ENCODE data around the gene WFS1.

Gene WFS1

DNA sequence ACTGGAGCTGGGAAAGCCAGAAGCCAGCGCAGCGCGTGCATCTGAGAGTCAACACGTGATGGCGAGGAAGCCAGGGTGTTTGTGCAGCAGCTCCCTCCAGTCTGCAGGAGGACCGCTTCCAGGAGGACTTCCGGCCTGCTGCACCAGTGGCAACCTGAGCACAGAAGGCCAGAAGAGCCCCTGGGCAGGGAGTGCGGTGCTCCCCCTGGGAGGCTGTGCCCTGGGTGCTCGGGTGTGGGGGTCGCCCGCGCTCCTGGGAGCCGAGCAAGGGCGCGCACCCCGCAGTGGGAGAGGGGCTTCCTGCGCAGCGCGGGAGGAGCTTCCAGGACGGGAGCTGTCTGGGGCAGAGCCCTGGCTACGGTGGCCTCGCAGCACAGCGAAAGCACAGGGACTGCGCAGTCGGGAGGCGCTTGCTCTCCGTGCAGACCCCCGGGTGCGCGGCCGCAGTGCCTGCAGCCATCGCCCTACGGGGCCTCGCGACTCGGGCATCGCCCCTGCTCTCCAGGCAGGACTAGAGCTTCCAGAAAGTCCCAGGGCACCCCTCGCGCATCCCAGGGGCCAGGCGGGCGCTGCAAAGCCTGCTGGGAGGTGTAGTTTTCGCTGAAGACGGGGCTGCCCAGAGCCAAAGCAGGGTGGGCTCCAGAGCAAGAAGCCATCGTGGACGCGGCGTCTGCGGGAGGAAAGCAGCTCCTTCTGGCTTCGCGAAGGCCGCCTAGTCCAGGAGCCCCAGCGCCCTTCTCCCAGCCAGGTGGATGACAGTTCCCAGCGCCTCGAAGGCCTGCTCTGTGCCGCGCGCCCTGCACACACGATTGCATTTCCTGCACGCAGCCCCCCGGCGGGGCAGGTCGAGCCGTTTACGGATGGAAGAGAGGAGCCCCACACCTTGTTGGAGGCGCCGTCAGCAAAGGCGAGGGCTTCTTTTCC, 24.1 kb upstream of the WFS1 start:
- no peak overlapping the region for H3K4me3 ChIP-seq (ENCODE audit: low read length)
- no peak for TF ChIP-seq ZNF274 (IDR thresholded peaks at IDR 0.05; ENCODE audit: low read depth, low read length)

DNA sequence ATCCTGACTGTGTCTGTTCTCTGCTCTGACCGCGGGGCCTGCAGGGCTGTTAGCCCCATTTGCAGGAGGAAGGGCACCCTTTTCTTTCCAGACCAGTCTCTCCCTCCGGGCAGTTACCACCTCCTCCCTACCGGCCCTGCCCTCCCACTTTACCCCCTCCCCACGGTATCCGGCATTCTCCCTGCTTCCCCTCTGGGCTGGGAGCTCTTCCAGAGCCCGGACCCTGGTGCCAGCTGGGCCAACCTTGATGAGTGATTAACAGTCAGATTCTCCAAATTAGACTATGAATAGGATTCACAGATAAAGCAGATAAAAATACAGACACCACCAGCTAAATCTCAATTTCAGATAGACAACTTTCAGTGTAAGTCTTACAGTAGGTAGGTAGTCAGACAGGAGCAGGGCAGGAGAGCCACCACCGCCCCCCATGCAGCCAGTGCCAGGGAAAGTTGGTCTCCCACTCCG, 23.4 kb upstream of the WFS1 start:
- TF ChIP-seq ZNF274 (IDR thresholded peaks at IDR 0.05; ENCODE audit: low read depth, low read length): no peak
- no peak overlapping the region for H3K4me3 ChIP-seq (ENCODE audit: low read length)

DNA sequence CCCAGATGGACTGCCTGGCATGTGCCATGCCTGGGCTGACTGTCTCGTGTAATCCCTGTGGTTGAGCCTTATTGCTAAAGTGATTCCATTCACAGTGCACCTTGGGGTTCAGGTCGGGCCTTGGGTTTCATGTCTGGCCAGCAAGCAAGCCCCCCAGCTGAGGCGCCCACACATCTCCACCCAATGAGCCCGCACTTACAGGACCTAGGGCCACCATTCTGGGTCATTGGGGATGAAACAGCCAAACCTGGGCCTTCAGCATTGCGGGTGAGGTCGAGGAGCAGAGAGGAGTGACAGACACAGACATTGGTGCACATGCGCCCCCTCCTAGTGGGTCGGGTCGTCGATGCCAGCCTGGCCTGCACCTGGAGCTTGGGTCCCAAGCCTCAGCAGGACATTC, 21.3 kb upstream of the WFS1 start:
- TF ChIP-seq ZNF274 (IDR thresholded peaks at IDR 0.05; ENCODE audit: low read depth, low read length): no peak

DNA sequence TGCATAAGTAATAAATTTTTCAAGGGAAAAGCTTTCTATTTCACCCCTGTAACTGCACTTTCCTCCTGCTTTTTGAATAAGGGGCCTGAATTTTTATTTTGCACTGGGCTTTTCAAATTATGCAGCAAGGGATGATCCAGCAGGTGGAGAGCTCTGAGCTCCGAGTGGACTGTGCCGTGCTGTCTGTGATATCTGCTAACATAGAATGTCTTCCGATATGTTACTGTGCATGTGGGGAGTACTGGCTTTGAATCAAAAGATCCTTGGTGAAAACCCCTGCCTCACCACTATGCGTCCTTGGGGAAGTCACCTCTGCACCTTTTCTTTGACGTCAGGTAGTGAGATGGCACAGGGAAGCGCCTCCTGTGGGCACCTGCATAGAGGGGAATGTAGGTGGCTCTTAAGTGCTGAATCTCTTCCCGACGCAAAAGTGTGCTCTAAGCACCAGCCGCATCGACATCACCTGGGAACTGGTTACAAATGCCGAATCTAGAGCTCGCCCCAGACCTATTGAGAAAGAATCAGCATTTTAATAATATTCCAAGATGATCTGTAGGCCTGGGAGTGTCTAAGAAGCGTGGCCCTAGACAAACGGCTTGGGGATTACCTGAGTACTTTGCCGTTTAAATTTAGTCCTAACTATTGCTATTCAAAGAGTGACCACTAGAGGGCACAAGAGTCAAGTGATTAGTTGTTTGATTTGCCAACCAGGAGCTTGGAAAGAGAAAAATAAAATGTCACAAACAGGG, 19.2 kb upstream of the WFS1 start:
- no peak overlapping the region for H3K4me3 ChIP-seq (ENCODE audit: low read length)
- TF ChIP-seq ZNF274 (IDR thresholded peaks at IDR 0.05; ENCODE audit: low read depth, low read length): no peak

More for the DNA sequence above, 21.3 kb upstream of the WFS1 start:
- H3K4me3 ChIP-seq (ENCODE audit: low read length): no peak overlapping the region

DNA sequence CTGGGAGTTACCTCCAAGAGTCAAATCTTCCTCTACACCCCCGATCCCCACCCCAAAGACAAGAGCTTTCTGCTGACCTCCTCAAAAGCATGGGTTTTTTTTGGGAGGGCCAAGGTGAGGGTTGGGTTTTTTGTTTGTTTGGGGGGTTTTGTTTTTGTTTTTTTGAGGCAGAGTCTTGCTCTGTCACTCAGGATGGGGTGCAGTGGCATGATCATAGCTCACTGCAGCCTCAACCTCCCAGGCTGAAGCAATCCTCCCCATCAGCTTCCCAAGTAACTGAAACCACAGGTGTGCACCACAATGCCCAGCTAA, 18.7 kb upstream of the WFS1 start:
- no peak overlapping the region for H3K4me3 ChIP-seq (ENCODE audit: low read length)
- TF ChIP-seq ZNF274 (IDR thresholded peaks at IDR 0.05; ENCODE audit: low read depth, low read length): no peak

DNA sequence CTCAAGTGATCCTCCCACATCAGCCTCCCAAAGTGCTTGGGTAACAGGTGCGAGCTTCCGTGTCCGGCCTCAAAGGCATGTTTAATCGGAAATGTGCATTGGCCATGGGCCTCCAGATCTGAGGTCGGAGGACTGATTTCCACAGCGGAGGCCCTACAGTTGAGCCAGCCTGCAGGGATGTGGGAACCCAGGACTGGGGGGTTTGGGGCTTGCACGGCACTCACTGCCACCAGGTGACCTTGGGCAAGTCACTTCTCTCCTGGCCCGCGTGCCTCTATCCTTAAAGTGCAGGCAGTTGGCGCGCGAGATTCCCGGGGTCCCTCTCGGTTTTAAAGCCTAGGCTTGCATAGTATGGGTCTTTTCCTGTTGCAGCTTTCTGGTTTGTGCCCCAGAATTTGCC, 18.3 kb upstream of the WFS1 start:
- H3K4me3 ChIP-seq (ENCODE audit: low read length): no peak overlapping the region
- TF ChIP-seq ZNF274 (IDR thresholded peaks at IDR 0.05; ENCODE audit: low read depth, low read length): no peak

DNA sequence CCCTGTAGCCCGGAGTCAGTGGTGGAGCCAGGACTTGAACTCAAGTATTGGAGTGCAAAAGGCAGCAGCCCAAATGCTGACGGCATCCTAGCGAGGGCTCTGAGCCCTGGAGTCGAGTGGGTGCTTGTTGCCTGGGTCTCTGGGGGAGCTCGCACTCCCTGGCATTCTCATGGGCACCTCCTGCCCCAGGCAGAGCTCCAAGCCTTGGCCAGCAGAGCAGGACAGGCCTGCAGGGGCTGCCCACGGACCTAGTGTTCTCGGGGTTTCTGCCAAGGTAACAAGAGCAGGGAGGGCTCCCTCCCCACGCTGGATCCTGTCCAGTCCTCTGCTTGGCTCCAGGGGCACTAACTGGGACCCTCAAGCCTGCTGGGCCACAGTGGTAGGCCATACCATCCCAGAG, 17.6 kb upstream of the WFS1 start:
- no peak overlapping the region for H3K4me3 ChIP-seq (ENCODE audit: low read length)
- no peak for TF ChIP-seq ZNF274 (IDR thresholded peaks at IDR 0.05; ENCODE audit: low read depth, low read length)

DNA sequence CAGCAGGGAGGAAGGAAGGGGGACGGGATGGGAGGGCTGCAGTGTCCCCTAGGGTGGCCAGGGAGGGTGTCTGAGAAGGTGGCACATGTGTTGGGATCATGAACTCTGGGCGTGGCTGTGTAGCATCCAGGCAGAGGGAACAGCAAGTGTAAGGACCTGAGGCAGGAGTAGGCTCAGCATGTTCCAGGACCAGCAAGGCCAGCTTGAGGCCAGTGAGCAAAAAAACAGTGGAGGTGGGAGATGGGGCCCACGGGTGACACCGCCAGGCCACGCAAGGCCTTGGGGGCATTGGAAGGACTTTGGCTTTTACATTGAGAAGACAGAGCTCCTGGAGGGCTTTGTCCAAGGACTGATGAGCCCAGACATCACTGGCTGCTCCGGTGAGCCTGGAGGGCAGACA, 16.5 kb upstream of the WFS1 start:
- no peak overlapping the region for H3K4me3 ChIP-seq (ENCODE audit: low read length)
- TF ChIP-seq ZNF274 (IDR thresholded peaks at IDR 0.05; ENCODE audit: low read depth, low read length): no peak

DNA sequence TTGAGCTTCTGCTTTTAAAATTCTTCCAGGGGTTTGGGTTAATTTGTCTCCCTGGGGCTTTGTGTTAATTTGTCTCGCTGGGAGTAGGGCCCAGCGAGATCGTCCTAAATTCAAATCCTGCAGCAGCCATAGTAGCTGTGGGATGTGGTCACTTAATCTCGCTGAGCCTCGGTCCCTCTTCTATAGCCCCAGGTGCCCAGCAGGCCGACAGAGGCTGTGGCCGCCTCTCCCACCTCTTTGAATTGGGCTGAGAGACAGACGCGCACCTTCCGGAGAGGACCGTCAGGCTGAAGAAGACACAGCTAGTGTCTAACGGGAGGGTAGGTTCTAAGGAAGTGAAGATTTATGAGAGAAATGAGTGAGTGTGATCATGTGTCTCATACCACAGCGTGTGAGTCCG, 15.7 kb upstream of the WFS1 start:
- TF ChIP-seq ZNF274 (IDR thresholded peaks at IDR 0.05; ENCODE audit: low read depth, low read length): no peak

DNA sequence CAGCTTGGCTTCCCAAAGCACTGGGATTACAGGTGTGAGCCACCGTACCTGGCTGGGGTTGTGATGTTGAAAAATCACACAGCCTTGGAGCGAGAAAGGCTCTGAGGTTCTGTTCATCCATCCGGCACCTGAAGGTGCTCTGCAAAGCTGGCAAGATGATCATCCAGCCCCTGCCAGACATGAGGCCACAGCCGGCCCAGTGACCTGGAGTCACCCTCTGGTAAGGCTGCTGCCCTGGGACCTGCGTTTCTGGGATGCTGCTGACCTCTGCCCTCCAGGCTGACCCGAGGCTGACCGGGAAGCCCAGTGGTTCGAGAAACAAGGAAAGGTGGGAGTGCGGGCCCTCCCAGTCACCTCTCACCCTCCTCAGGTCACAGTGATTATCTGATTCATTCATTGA, 13.5 kb upstream of the WFS1 start:
- no peak overlapping the region for H3K4me3 ChIP-seq (ENCODE audit: low read length)

More for the DNA sequence above, 15.7 kb upstream of the WFS1 start:
- H3K4me3 ChIP-seq (ENCODE audit: low read length): no peak overlapping the region

DNA sequence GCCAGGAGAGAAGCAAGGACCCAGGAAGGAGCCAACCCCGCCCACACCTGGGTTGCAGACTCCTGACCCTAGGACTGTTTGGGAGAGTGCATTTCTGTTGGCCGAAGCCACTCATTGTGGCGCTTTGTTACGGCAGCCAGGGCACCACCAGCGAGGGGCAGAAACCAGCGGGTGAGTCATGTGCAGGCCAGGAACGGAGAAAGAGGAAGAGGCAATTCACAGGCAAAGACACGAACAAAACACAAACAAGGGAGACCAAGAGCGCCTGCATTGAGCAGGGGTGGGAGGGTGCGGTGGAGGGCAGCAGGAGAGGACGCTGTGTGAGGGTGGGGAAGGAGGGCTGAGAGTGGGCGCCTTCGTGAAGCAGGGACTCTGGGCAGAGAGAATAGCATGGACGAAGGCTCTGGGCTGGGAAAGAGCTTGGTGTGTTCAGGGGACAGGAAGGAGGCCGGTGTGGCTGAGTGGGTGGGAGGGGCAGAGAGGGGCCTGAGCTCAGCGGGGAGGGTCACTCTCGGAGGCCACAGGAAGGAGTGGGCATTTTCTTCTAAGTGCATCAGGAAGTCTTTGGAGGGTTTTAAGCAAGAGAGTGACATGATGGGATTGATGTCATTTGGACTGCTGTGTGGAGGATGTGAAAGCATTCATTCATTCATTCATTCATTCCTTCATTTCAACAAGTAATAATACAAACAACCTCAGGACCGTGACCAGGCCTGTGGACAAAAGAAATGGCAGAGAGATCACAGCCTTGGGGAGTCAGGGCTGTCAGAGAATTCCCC, 12.2 kb upstream of the WFS1 start:
- H3K4me3 ChIP-seq (ENCODE audit: low read length): no peak overlapping the region
- TF ChIP-seq ZNF274 (IDR thresholded peaks at IDR 0.05; ENCODE audit: low read depth, low read length): no peak

More for the DNA sequence above, 13.5 kb upstream of the WFS1 start:
- TF ChIP-seq ZNF274 (IDR thresholded peaks at IDR 0.05; ENCODE audit: low read depth, low read length): no peak

DNA sequence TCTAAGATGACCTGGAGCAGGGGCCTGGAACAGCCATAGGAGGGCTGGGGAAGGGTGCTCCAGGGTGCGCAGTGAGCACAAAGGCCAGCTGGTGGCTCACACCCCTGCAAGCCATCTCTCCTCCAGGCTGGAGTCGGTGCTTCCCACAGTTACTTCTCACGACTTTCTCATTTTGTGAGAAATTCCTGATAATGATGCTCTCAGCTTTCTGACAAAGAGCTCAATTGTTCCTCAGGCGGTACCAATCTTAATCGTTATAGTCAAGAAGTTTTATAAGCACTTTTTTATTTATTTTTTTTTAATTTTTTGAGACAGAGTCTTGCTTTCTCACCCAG, 11.7 kb upstream of the WFS1 start:
- H3K4me3 ChIP-seq (ENCODE audit: low read length): no peak overlapping the region
- no peak for TF ChIP-seq ZNF274 (IDR thresholded peaks at IDR 0.05; ENCODE audit: low read depth, low read length)

DNA sequence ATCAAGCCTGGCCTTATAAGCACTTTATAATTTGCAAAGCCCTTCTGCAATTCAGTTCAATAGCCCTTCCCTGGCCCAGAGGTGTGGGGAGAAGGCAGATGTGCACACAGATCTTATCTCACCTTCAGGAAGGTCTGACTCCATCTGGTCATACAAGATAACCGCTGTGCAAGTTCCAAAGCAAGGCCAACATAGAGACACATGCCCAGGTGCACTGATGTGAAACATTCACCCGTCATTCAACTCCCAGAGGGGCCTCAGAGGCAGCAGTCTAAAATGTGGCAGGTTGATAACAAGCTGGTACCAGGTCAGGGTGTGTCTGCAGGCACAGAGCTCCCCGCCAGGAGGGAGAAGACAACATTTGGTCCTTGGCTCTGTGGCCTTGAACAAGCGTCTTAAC, 10.9 kb upstream of the WFS1 start:
- TF ChIP-seq ZNF274 (IDR thresholded peaks at IDR 0.05; ENCODE audit: low read depth, low read length): no peak
- H3K4me3 ChIP-seq (ENCODE audit: low read length): no peak overlapping the region

DNA sequence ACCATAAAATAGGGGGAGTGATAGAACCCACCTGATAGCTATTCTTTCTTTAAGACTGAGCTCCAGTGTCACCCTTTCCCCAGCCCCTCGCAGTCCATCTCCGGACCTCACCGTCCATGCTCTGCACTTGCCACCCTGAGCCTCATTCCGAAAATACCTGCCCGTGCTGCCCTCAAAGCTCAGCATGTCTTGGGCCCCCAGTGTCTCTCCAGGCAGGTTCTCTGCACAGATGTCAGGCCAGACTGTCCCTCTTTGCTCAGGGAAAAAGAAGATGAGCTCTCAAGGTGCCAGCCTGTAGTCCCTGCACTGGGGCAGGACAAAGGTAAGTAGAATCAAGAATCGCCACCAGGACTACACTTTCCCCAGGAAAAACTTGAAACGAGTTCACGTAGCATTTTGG, 9.8 kb upstream of the WFS1 start:
- no peak for TF ChIP-seq ZNF274 (IDR thresholded peaks at IDR 0.05; ENCODE audit: low read depth, low read length)
- no peak overlapping the region for H3K4me3 ChIP-seq (ENCODE audit: low read length)

Data from GM08714 (cell line).